ENCODE data around the gene CNGB1. TPM values are rescaled to one million over a fixed set of nuclear protein-coding genes. Genes with fewer than 3 reads are reported as not detected.

The CNGB1 gene
- total RNA-seq, 3 donors from 2014 or later = 0.14 to 2.0 (median 0.55) TPM

DNA sequence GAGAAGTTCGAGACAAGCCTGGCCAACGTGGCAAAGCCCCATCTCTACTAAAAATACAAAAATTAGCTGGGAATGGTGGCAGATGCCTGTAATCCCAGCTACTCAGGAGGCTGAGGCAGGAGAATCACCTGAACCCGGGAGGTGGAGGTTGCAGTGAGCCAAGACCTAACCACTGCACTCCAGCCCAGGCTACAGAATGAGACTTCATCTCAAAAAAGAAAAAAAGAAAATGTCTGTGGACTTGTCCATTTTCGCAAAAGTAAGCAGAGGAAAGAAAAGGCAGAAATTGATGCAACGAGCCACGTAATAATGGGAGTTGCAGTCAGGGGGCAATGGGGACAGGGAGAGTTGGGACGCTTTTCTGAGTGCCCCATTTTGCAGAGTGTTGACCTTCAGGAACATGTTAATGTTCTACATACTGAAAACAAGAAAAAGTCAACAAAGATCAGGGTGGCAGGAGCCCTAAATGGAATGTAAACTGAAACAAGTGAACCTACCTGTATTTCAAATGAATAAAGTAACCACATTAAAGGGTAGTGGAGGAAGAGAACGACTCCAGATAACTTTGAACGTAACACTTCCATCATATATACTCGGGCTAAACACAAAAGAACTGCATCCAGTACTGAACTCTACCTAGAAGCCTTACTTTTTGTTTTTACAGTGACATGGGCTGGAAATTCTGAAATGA is 76.4 kb downstream of the CNGB1 start:
- TF ChIP-seq, protein P1, sequence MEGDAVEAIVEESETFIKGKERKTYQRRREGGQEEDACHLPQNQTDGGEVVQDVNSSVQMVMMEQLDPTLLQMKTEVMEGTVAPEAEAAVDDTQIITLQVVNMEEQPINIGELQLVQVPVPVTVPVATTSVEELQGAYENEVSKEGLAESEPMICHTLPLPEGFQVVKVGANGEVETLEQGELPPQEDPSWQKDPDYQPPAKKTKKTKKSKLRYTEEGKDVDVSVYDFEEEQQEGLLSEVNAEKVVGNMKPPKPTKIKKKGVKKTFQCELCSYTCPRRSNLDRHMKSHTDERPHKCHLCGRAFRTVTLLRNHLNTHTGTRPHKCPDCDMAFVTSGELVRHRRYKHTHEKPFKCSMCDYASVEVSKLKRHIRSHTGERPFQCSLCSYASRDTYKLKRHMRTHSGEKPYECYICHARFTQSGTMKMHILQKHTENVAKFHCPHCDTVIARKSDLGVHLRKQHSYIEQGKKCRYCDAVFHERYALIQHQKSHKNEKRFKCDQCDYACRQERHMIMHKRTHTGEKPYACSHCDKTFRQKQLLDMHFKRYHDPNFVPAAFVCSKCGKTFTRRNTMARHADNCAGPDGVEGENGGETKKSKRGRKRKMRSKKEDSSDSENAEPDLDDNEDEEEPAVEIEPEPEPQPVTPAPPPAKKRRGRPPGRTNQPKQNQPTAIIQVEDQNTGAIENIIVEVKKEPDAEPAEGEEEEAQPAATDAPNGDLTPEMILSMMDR (IDR thresholded peaks at IDR 0.05) = no peak
- ATAC-seq (peak; percentile 37), DNase-seq (no peak)
- intact Hi-C loops (cut with DNase I, micrococcal nuclease) = loop anchor here in 1 of 2 donors (10.0 kb wide), 1 partner anchor 110 kb away; the partner anchor contains the start of genes USB1 and ZNF319
- no peaks in the 10 kb centered on the region for H3K36me3 ChIP-seq (ENCODE audit: low read depth)
- H3K4me3 ChIP-seq = no peak overlapping the region
- H3K9me3 ChIP-seq = no peaks in the 10 kb centered on the region
- H3K4me1 ChIP-seq (ENCODE audit: low read depth) = no peaks in the 10 kb centered on the region

DNA sequence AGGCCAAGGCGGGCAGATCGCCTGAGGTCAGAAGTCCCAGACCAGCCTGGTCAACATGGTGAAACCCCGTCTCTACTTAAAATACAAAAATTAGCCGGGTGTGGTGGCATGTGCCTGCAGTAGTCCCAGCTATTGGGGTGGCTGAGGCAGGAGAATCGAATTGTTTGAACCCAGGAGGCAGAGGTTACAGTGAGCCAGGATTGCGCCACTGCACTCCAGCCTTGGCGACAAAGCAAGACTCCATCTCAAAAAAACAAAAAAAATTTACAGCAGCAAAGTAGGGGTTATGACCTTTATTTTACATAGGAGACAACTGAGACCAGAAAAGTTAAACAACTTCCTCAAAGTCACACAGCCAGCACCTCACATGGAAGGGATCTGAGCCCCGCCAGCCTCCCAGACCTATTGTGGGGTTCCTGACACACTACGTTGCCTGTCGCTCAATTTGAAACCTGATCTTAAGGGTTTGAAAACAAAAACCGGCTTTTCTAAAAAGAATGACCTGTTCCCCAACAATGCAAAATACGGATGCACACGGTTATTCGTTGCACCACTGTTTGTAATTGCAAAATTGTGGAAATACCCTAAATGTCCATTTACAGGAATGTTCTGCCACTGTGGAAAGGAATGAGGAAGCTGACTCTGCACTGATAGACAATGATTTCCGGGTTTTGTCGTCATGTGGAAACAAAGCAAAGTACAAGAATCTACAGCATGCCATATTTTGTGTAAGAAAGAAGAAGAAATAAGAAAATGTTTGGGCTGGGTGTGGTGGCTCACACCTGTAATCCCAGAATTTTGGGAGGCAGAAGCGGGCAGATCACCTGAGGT is 77.2 kb downstream of the CNGB1 start:
- DNase-seq (peak in 1 of 3 donors; percentile 47), ATAC-seq (peak; percentile 85)
- Histone ChIP-seq H3K4me1 (ENCODE audit: low read depth) (no peaks in the 10 kb centered on the region), H3K36me3 (ENCODE audit: low read depth) (no peaks in the 10 kb centered on the region), H3K9me3 (no peaks in the 10 kb centered on the region), H3K4me3 (no peak overlapping the region)
- intact Hi-C loops (cut with DNase I, micrococcal nuclease) = loop anchor here in 1 of 2 donors (10.0 kb wide), 1 partner anchor 111 kb away; the partner anchor contains the start of genes USB1 and ZNF319
- TF ChIP-seq, protein P1 (IDR thresholded peaks at IDR 0.05) = no peak

DNA sequence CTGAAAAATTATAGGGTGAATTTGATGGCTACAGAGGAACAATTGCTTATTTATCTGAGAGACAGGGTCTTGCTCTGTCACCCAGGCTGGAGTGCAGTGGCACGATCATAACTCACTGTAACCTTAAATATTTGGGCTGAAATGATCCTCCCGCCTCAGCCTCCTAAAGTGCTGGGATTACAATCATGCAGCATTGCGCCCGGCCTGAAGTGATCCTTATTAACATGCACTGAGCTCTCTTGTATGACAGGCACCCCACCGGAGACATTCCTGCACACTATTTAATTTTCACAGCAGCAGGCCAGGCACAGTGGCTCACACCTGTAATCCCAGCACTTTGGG is 77.7 kb downstream of the CNGB1 start:
- Histone ChIP-seq H3K9me3 (no peaks in the 10 kb centered on the region), H3K36me3 (ENCODE audit: low read depth) (no peaks in the 10 kb centered on the region), H3K4me3 (no peak overlapping the region), H3K4me1 (ENCODE audit: low read depth) (no peaks in the 10 kb centered on the region)
- intact Hi-C loops (cut with DNase I, micrococcal nuclease) = loop anchor here in 1 of 2 donors (10.0 kb wide), 1 partner anchor 112 kb away; the partner anchor contains the start of genes USB1 and ZNF319
- TF ChIP-seq, protein P1 (IDR thresholded peaks at IDR 0.05) = no peak
- ATAC-seq = no peak
- DNase-seq = no peak

DNA sequence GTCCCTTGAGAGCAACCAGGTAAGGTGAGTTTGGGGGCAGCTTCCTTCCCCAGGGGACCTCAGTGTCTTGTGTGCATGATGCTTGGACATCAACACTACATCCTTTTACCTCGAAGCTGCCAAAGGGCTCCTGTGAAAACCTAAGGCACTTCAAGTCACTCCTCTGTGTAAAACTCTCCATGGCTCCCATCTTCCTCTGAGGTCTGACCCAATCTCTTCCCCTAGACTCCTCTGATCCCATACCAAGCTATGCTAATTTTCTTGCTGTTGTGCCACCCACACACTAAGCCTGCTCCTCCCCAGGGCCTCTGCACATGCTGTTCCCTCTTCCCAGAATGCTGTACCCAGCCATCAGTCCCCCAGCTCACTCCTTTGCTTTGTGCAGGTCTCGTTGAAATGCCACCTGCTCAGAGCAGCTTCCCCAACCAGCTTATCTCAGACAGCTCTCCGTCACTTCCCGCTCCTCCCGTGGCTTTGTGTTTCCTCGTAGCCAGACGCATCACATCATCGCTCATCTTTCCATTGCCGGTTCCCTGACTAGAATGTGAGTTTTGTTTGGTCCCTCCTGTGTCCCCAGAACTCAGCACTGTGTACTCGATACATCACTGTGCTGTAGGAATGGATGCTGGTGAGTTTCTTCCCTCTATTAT is 78.4 kb downstream of the CNGB1 start:
- Histone ChIP-seq H3K4me1 (ENCODE audit: low read depth) (no peaks in the 10 kb centered on the region), H3K9me3 (no peaks in the 10 kb centered on the region), H3K36me3 (ENCODE audit: low read depth) (no peaks in the 10 kb centered on the region), H3K4me3 (no peak overlapping the region)
- ATAC-seq (peak; percentile 66), DNase-seq (peak in 2 of 3 donors; percentile 32 to 38)
- TF ChIP-seq, protein P1 (IDR thresholded peaks at IDR 0.05) = no peak
- intact Hi-C loops (cut with DNase I, micrococcal nuclease) = loop anchor here in 1 of 2 donors (10.0 kb wide), 1 partner anchor 112 kb away; the partner anchor contains the start of genes USB1 and ZNF319

DNA sequence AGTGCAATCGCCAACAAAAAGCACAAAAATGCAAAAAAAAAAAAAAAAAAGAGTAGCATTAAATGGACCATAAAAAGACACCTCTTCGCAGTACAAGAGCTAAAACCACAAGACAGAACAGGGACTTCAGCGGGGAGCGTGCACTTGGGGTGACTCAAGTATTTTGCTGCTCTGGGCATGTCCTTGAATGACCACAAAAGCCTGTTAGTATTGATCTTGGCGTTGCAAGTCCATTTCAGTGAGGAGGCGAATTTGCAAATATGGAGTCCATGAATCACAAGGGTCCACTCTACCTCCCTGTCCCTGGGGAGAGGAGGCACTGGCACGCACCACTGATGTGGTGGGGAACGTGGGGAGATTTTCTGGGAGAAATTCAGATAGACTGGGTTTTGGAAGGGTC is 78.9 kb downstream of the CNGB1 start:
- ATAC-seq (no peak), DNase-seq (no peak)
- Histone ChIP-seq H3K9me3 (no peaks in the 10 kb centered on the region), H3K36me3 (ENCODE audit: low read depth) (no peaks in the 10 kb centered on the region), H3K4me3 (no peak overlapping the region), H3K4me1 (ENCODE audit: low read depth) (no peaks in the 10 kb centered on the region)
- intact Hi-C loops (cut with DNase I, micrococcal nuclease) = loop anchor here in 1 of 2 donors (10.0 kb wide), 1 partner anchor 113 kb away; the partner anchor contains the start of genes USB1 and ZNF319
- TF ChIP-seq, protein P1 (IDR thresholded peaks at IDR 0.05) = no peak

All from mucosa of descending colon (tissue), 3 donors.